ENCODE data around the gene OCEL1.

OCEL1 gene

DNA sequence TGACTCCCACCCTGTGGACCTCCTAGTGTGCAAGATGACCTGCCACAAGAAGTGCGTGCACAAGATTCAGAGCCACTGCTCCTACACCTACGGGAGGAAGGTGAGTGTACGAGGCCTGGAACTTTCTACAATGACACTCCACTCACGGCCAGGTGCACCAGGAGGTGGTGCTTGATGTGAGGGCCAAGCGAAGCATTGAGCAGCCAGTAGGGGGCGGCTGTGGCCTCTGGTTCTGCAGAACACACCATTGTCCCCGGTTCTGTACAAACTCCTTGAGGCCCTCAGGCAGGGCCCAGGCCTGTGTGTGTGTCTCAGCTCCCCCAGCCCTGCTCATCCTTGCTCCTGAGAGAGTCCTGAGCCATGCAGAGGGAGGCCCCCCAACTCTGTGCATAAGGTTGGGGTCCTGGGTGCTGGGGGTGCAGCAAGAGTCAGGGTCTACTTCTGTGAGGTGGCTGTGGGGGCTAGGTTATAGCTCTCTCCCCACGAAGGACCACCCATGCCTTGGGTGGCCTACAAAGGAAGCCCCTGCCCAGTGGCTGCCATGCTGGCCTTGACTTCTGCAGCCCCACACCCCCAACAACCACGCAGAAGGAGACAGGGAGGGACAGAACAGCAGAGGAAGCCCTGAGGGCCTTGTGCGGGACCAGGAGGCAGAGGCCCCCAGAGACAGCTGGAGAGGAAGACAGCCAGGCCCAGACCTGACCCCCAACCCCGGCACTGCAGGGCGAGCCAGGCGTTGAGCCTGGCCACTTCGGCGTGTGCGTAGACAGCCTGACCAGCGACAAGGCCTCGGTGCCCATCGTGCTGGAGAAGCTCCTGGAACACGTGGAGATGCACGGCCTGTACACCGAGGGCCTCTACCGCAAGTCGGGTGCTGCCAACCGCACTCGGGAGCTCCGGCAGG lies 20.5 kb upstream of the OCEL1 start:
- Histone ChIP-seq H3K36me3 (ENCODE audit: insufficient read depth, low read length) (peaks cover 74% of the 10 kb centered on the region), H4K20me1 (ENCODE audit: insufficient read depth, low read length) (no peaks in the 10 kb centered on the region), H3K4me3 (ENCODE audit: low read depth, low read length, poor library complexity, severe bottlenecking) (no peak overlapping the region)

DNA sequence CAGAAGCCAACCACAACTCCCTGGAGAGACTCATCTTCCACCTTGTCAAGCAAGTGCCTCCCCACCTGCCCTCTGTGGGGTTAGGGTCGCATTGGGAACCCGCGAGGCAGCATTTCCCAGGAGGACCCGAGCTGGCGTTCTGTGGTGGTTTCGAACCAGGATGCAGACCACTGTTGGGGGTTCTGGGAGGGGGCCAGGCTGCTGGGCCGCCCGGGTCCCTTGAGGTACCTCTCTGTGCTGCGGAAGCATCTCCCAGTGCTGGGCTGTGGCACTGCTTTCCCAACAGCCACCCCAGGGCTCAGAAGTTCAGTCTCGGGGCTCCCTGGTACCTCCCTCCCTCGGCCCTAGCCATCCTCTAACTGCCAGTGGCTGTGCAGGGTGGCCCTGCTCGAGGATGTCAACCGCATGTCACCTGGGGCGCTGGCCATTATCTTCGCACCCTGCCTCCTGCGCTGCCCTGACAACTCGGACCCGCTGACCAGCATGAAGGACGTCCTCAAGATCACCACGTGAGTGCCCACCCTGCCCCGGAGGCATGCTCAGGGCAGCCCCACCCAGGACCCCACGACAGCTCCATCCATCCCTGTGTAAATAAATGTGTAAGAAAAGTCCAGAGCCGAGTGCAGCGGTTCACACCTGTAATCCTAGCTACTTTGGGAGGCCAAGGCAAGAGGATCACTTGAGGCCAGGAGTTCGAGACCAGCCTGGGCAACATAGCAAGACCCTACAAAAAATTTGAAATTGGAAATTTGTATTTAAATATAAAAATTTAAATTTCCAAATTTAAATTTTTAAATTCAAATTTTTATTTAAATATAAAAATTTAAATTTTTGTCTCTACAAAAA lies 19.1 kb upstream of the OCEL1 start:
- Histone ChIP-seq H3K9me3 (ENCODE audit: low read length) (no peaks in the 10 kb centered on the region), H3K36me3 (ENCODE audit: insufficient read depth, low read length) (peaks cover 72% of the 10 kb centered on the region), H3K9me2 (ENCODE audit: low read depth, low read length) (no peaks in the 10 kb centered on the region), H3K27ac (ENCODE audit: low read depth, low read length, poor library complexity, severe bottlenecking) (no peak overlapping the region), H3K27me3 (ENCODE audit: insufficient read depth, low read length) (no peaks in the 10 kb centered on the region), H2AFZ (ENCODE audit: low read length) (no peak overlapping the region), H3K4me2 (ENCODE audit: low read length) (no peak overlapping the region), H3K9ac (ENCODE audit: low read length) (no peak overlapping the region), H4K20me1 (ENCODE audit: insufficient read depth, low read length) (no peaks in the 10 kb centered on the region), H3K4me1 (ENCODE audit: insufficient read depth, low read length, severe bottlenecking) (peaks cover 10% of the 10 kb centered on the region), H3F3A (ENCODE audit: insufficient read depth, low read length) (no peaks in the 10 kb centered on the region), H3K79me2 (ENCODE audit: insufficient read depth, low read length) (no peaks in the 10 kb centered on the region), H3K4me3 (ENCODE audit: low read depth, low read length, poor library complexity, severe bottlenecking) (no peak overlapping the region)
- TF ChIP-seq, protein P1, sequence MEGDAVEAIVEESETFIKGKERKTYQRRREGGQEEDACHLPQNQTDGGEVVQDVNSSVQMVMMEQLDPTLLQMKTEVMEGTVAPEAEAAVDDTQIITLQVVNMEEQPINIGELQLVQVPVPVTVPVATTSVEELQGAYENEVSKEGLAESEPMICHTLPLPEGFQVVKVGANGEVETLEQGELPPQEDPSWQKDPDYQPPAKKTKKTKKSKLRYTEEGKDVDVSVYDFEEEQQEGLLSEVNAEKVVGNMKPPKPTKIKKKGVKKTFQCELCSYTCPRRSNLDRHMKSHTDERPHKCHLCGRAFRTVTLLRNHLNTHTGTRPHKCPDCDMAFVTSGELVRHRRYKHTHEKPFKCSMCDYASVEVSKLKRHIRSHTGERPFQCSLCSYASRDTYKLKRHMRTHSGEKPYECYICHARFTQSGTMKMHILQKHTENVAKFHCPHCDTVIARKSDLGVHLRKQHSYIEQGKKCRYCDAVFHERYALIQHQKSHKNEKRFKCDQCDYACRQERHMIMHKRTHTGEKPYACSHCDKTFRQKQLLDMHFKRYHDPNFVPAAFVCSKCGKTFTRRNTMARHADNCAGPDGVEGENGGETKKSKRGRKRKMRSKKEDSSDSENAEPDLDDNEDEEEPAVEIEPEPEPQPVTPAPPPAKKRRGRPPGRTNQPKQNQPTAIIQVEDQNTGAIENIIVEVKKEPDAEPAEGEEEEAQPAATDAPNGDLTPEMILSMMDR (IDR thresholded peaks at IDR 0.05; ENCODE audit: low read length), result no peak
- TF ChIP-seq EZH2 (IDR thresholded peaks at IDR 0.05; ENCODE audit: borderline replicate concordance, low read length), result no peak

More for the DNA sequence above, 20.5 kb upstream of the OCEL1 start:
- Histone ChIP-seq H3K4me2 (ENCODE audit: low read length) (no peak overlapping the region), H3F3A (ENCODE audit: insufficient read depth, low read length) (no peaks in the 10 kb centered on the region), H3K4me1 (ENCODE audit: insufficient read depth, low read length, severe bottlenecking) (peaks cover 3% of the 10 kb centered on the region), H2AFZ (ENCODE audit: low read length) (no peak overlapping the region), H3K9ac (ENCODE audit: low read length) (no peak overlapping the region), H3K27me3 (ENCODE audit: insufficient read depth, low read length) (no peaks in the 10 kb centered on the region), H3K9me2 (ENCODE audit: low read depth, low read length) (no peaks in the 10 kb centered on the region), H3K9me3 (ENCODE audit: low read length) (no peaks in the 10 kb centered on the region), H3K79me2 (ENCODE audit: insufficient read depth, low read length) (no peaks in the 10 kb centered on the region), H3K27ac (ENCODE audit: low read depth, low read length, poor library complexity, severe bottlenecking) (no peak overlapping the region)
- TF ChIP-seq, protein P1 (IDR thresholded peaks at IDR 0.05; ENCODE audit: low read length), result peak; percentile 80
- no peak for TF ChIP-seq EZH2 (IDR thresholded peaks at IDR 0.05; ENCODE audit: borderline replicate concordance, low read length)

DNA sequence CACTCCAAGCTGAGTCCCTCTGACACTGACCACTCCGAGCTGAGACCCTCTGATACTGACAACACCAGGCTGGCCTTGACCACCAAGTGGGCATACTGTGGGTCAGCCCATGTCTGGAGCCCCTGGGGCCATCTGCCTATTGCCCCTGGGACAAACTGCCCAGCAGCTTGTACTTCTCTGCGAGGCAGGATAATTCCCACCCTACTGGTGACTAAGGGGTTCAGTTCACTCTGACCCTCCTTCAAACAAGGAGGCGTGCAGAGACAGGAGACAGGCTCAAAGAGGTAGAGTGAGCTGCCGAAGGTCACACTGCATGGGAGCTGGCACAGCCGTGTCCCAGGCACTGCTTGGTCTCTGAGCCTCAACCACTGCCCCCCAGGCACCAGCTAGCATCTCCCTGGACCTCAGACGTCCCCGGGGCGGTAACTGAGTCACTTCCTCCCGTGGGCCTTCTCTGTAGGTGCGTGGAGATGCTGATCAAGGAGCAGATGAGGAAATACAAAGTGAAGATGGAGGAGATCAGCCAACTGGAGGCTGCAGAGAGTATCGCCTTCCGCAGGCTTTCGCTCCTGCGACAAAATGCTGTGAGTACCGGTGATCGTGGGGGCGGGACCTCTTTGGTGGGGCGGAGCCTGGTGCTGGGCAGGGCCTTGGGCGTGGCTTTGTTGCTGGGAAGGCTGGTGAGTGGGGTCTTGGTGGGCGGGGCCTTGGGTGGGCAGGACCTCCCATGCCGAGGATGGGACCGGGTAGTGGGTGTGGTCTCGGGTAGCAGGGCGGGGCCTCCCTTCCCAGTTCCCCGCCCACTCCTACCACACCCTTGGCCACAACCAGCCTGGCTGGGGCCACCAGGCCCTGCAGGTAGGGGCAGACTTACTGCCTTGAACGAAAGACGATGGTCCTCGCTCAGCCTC lies 16.6 kb upstream of the OCEL1 start:
- H3K79me2 ChIP-seq (ENCODE audit: insufficient read depth, low read length), result no peaks in the 10 kb centered on the region
- TF ChIP-seq, protein P1 (IDR thresholded peaks at IDR 0.05; ENCODE audit: low read length), result no peak
- no peak for TF ChIP-seq EZH2 (IDR thresholded peaks at IDR 0.05; ENCODE audit: borderline replicate concordance, low read length)
- no peaks in the 10 kb centered on the region for H3K9me3 ChIP-seq (ENCODE audit: low read length)
- no peaks in the 10 kb centered on the region for H3F3A ChIP-seq (ENCODE audit: insufficient read depth, low read length)
- peaks cover 11% of the 10 kb centered on the region for H3K4me1 ChIP-seq (ENCODE audit: insufficient read depth, low read length, severe bottlenecking)
- no peak overlapping the region for H3K4me3 ChIP-seq (ENCODE audit: low read depth, low read length, poor library complexity, severe bottlenecking)
- no peak overlapping the region for H3K4me2 ChIP-seq (ENCODE audit: low read length)
- peaks cover 57% of the 10 kb centered on the region for H3K36me3 ChIP-seq (ENCODE audit: insufficient read depth, low read length)
- H4K20me1 ChIP-seq (ENCODE audit: insufficient read depth, low read length), result no peaks in the 10 kb centered on the region
- no peaks in the 10 kb centered on the region for H3K27me3 ChIP-seq (ENCODE audit: insufficient read depth, low read length)
- no peak overlapping the region for H3K27ac ChIP-seq (ENCODE audit: low read depth, low read length, poor library complexity, severe bottlenecking)
- no peak overlapping the region for H2AFZ ChIP-seq (ENCODE audit: low read length)
- no peaks in the 10 kb centered on the region for H3K9me2 ChIP-seq (ENCODE audit: low read depth, low read length)
- no peak overlapping the region for H3K9ac ChIP-seq (ENCODE audit: low read length)

All from OCI-LY1 (cell line).